HG03175 (cell line): ENCODE data around the gene UNC119B.

Experiments used
- ATAC-seq: cut with Tn5 transposase; IDR thresholded peaks from one replicate; pipeline ENCODE4 v1.9.1; 2021; ENCODE audit warnings: mild to moderate bottlenecking, moderate library complexity; ENCODE audit not compliant: unreplicated experiment

Gene UNC119B

DNA sequence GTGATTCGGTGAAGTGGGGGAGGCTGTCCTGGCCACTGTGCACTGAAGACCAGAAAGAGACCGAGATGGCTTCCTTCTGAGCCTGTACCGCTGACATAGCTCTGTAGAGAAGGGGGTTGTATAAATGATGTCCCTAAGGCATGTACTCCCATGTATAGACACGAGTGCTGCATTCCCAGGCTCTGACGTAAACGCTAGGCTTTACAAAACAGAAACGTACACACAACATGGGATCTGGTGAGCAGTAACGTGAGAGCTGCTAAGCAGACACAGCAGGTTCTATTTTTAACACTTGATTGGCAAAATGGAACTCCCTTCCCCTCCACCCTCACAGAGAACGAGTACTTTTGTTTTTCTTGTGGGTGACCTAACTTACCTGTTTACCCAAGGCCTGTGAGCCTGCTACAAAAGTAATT, 51.3 kb downstream of the UNC119B start:
- ATAC-seq: no peak

DNA sequence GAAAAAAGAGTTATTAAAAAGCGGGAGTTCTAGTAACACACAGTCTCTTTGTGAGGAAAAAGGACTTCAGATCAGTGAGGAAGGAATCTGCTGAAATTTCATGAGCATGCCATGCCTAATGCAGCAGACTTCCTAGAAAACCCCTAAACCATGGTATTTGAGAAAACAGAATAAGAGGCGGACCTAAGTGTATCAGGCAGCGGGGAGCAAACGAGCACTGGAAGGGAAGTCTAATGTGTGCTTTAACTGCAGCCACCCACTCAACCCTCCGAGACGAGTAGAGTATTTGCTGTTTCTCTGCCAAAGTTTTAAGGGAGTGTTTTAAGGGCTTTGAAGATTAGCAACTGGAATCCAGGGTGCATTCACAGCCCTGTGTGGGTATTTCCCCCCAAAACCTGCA, 51.8 kb downstream of the UNC119B start:
- ATAC-seq: no peak

DNA sequence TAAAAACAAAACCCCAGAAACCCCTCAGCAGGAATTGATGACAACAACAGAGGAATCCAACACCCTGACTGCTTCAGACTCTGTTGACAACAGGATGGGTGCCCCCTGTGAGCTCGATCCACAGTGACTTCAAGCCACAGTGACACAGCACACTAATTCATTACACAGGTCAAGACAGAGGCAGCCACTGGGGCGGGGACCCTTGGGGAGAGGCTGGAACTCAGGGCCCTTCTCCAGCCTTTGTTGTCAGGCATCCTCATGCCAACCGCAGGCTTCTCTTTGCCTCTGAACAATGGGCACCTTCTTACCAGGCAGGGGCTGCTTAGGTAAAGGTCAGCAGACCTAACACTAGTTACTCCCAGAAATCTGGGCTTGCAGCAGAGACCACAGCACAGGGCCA, 53.0 kb downstream of the UNC119B start:
- ATAC-seq: no peak

DNA sequence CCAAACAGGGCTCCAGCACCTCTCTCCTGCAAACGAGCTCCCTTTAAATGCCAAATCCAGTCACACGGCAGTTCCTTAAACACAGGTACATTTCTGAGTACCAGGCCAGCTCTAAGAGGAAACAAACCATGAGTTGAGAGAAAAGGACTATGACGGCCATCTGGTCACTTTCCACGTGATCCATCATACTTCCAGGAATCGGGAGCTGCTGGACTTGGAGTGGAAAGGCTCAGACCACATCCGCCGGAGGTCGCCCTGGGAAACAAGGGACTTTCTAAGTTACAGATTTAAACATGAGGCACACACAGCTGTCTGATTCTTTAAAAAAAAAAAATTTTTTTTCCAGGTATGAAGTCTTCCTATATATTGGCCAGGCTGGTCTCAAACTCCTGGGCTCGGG, 54.6 kb downstream of the UNC119B start:
- ATAC-seq: no peak

DNA sequence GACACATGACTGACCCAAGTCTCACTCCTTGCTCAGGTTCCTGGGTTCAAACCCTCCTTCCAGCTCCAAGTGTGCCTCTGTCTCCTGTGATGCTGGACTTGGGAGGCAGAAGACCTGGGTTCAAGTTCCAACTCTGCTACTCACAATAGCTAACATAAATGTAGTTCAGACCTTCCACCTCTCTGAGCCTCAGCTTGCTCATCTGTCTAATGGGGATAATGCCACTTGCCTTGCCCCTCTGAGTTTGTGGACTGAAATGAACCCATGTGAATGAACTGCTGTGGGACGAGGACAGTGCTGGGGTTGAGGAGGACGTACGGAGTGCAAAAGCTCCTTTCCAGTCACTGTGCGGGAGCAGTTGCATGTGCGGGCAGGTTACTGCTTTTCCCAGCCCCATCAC, 56.3 kb downstream of the UNC119B start:
- ATAC-seq: no peak

DNA sequence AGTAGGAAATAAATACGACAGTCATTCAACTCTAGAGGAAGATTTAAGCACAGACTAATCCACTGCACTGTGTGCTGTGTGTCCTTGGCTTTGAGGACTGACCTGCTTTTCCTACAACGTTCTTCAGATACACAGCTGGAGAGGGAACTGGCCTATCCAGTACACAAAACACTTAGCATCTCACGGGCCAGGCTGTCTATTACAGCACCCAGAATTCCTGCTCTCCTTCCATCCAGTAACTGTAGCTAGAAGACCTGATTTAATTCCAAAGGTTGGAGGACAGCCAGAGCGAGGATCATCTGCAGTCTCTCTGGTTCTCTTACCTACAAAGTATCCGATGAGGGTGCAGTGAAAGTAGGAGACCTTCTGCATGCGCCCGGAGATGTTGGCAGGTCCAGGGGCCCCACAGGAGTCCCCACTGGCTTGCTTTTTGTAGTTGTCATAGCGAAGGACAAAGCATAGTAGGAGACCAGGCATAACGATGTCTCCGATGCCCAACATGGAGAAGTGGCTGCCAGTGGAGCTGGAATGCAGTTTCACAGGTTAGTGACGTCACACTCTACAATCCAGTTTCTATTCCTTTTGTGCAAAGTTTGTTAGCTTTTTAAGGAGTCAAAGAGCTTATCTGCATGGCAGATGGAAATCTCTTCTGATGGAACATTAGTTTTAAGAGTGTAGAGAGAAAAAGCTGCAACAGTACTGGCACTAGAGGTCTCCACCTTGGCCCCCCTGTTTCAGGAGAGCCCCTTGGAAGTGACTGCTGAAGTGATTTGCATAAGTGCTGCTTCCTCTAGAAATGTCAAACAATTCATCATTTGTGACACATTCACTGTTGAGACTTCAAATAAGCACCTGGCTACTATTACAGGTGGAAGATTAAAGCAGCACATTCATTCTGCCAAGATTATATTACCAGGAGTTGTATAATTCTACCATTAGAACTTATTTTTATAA, 57.1 kb downstream of the UNC119B start:
- ATAC-seq: no peak

DNA sequence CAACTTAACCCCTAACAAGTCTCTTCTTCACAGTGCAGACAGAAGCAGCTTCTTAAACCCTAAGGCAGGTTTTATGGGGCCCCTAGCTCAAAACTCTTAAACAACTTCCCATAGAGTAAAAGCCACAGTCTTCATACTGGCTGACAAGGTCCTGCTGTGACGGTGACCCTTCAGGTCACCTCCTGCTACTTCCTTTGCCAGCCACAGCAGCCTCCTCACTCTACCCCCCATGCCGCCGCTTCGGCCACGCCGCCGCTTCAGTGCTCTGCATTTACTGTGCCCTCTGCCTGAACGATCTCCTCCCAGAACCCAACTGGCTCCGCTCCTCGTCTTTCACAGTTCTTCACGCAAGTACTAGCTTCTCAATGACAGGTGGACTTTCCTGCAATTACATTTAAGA, 60.8 kb downstream of the UNC119B start:
- no peak for ATAC-seq
